ENCODE results near the gene BRICD5.

GRCh38 chr16:2208308-2208707 is 2.4 kb downstream of the BRICD5 start:
- TF ChIP-seq EP300 (IDR thresholded peaks at IDR 0.05) (no peak), CTCF (IDR thresholded peaks at IDR 0.05) (no peak)

Data from gastroesophageal sphincter (tissue), 3 donors.